HEK293 (cell line): Measurements from ENCODE around the gene TFDP1.

Experiments
- CTCF ChIP-seq: fragments of 450-650 bp; formaldehyde crosslinking; IDR thresholded peaks from 2 replicates; pipeline ENCODE4 v1.5.1; 2016; ENCODE audit warnings: missing biosample characterization, missing genetic modification characterization
- FEZF1 ChIP-seq: fragments of 450-650 bp; formaldehyde crosslinking; IDR thresholded peaks from 2 replicates; pipeline ENCODE4 v1.5.1; 2016; ENCODE audit warnings: missing biosample characterization, missing genetic modification characterization
- KLF17 ChIP-seq: fragments of 450-650 bp; formaldehyde crosslinking; IDR thresholded peaks from 2 replicates; pipeline ENCODE4 v1.5.1; 2016; ENCODE audit warnings: missing biosample characterization, missing genetic modification characterization
- PBX3 ChIP-seq: sonication (generic); formaldehyde crosslinking; IDR thresholded peaks from 2 replicates; pipeline ENCODE4 v1.8.1; 2022; ENCODE audit warnings: mild to moderate bottlenecking, moderate library complexity, missing genetic modification reagents
- ZBTB21 ChIP-seq: fragments of 450-650 bp; formaldehyde crosslinking; IDR thresholded peaks from 2 replicates; pipeline ENCODE4 v1.5.1; 2017; ENCODE audit warnings: missing biosample characterization, missing genetic modification characterization
- ZFHX2 ChIP-seq: fragments of 450-650 bp; formaldehyde crosslinking; conservative IDR thresholded peaks from 2 replicates; pipeline ENCODE4 v1.5.1; 2016; ENCODE audit warnings: missing biosample characterization, missing genetic modification characterization
- ZNF138 ChIP-seq: fragments of 450-650 bp; formaldehyde crosslinking; IDR thresholded peaks from 2 replicates; pipeline ENCODE4 v1.5.1; 2016; ENCODE audit warnings: missing biosample characterization, missing genetic modification characterization, borderline replicate concordance
- ZNF16 ChIP-seq: fragments of 450-650 bp; formaldehyde crosslinking; IDR thresholded peaks from 2 replicates; pipeline ENCODE4 v1.5.1; 2016; ENCODE audit warnings: low read depth, missing biosample characterization, missing genetic modification characterization
- ZNF335 ChIP-seq: fragments of 450-650 bp; formaldehyde crosslinking; conservative IDR thresholded peaks from 2 replicates; pipeline ENCODE4 v1.5.1; 2016; ENCODE audit warnings: missing biosample characterization, missing genetic modification characterization
- ZNF510 ChIP-seq: fragments of 450-650 bp; formaldehyde crosslinking; IDR thresholded peaks from 2 replicates; pipeline ENCODE4 v1.5.1; 2018; ENCODE audit warnings: mild to moderate bottlenecking, missing genetic modification characterization, missing biosample characterization; ENCODE audit not compliant: insufficient replicate concordance
- ZNF555 ChIP-seq: fragments of 450-650 bp; formaldehyde crosslinking; conservative IDR thresholded peaks from 2 replicates; pipeline ENCODE4 v1.5.1; 2017; ENCODE audit warnings: missing biosample characterization, mild to moderate bottlenecking, missing genetic modification characterization, inconsistent platforms

GRCh38 chr13:113604186-113604585 is 19.6 kb downstream of the TFDP1 start:
- no peak for TF ChIP-seq FEZF1 (tag by site-specific recombination)
- no peak for TF ChIP-seq ZNF335 (tag by site-specific recombination)
- TF ChIP-seq ZFHX2 (tag by site-specific recombination) = no peak
- TF ChIP-seq ZNF555 = no peak
- no peak for TF ChIP-seq ZNF510 (tag by site-specific recombination)
- no peak for TF ChIP-seq CTCF (tag by site-specific recombination)
- TF ChIP-seq KLF17 (tag by site-specific recombination) = no peak
- TF ChIP-seq ZBTB21 (tag by site-specific recombination) = no peak
- TF ChIP-seq PBX3 (CRISPR knock-in tag) = no peak
- no peak for TF ChIP-seq ZNF138 (tag by site-specific recombination)
- no peak for TF ChIP-seq ZNF16 (tag by site-specific recombination)
